Common myeloid progenitor, CD34-positive (primary cell): ENCODE measurements around the gene PAXX.

ENCODE experiments used
- CTCF ChIA-PET: fragments of 350-600 bp; sonication (Branson Sonifier 250); formaldehyde crosslinking; loops from one replicate; lab custom pipeline; 2021; ENCODE audit warnings: antibody characterized with exemption; lab: Charles Lee
- POLR2A ChIA-PET: fragments of 350-600 bp; sonication (Branson Sonifier 250); formaldehyde crosslinking; loops from one replicate; lab custom pipeline; 2021; ENCODE audit warnings: antibody characterized with exemption; lab: Charles Lee
- DNase-seq, 3 donors: peaks; one replicate each; pipeline versions ENCODE4 v3.0.0 to v3.0.0-alpha.2; 2013
- H3K27ac ChIP-seq, 2 experiments: 1 replicate in 1 of 2; 2 replicates in 1 of 2; pipeline ENCODE4 v1.7.0; 2013; ENCODE audit warnings: inconsistent platforms in 2 of 2, low read length in 2 of 2, mild to moderate bottlenecking in 2 of 2, low read depth in 1 of 2, moderate library complexity in 1 of 2; ENCODE audit not compliant: severe bottlenecking in 2 of 2, insufficient read depth in 1 of 2, poor library complexity in 1 of 2
- H3K27me3 ChIP-seq, 5 experiments: replicated peaks in 2 of 5; 1 replicate in 3 of 5; 2 replicates in 2 of 5; pipeline versions ENCODE4 v1.6.1 to v1.7.0; 2013; ENCODE audit warnings: low read length in 4 of 5, mild to moderate bottlenecking in 2 of 5, moderate library complexity in 2 of 5, inconsistent platforms in 1 of 5; ENCODE audit not compliant: insufficient read depth in 5 of 5, control insufficient read depth in 4 of 5
- H3K36me3 ChIP-seq, 4 experiments: 1 replicate in 2 of 4; 2 replicates in 2 of 4; pipeline versions ENCODE4 v1.6.1 to v1.7.0; 2013; ENCODE audit warnings: low read length in 3 of 4, control low read depth in 1 of 4, mild to moderate bottlenecking in 1 of 4; ENCODE audit not compliant: control insufficient read depth in 4 of 4, insufficient read depth in 4 of 4
- H3K4me1 ChIP-seq, 4 experiments: 1 replicate in 3 of 4; 2 replicates in 1 of 4; pipeline versions ENCODE4 v1.6.1 to v1.7.1; 2013; ENCODE audit warnings: low read length in 3 of 4, mild to moderate bottlenecking in 3 of 4, control low read depth in 1 of 4, inconsistent platforms in 1 of 4, moderate library complexity in 1 of 4; ENCODE audit not compliant: control insufficient read depth in 4 of 4, insufficient read depth in 4 of 4; ENCODE audit errors: control extremely low read depth in 1 of 4
- H3K4me3 ChIP-seq, 7 experiments: 1 replicate in 4 of 7; 2 replicates in 3 of 7; pipeline versions ENCODE4 v1.5.1 to v1.7.0; 2013; ENCODE audit warnings: mild to moderate bottlenecking in 7 of 7, low read length in 6 of 7, moderate library complexity in 6 of 7, inconsistent platforms in 2 of 7, low read depth in 2 of 7, control low read depth in 1 of 7; ENCODE audit not compliant: insufficient read depth in 4 of 7, control insufficient read depth in 1 of 7; ENCODE audit errors: extremely low read depth in 1 of 7
- H3K9me3 ChIP-seq, 5 experiments: 1 replicate in 4 of 5; 2 replicates in 1 of 5; pipeline versions ENCODE4 v1.6.1 to v1.7.1; 2013; ENCODE audit warnings: low read length in 4 of 5, mild to moderate bottlenecking in 2 of 5, inconsistent platforms in 1 of 5, low read depth in 1 of 5, moderate library complexity in 1 of 5; ENCODE audit not compliant: control insufficient read depth in 4 of 5, insufficient read depth in 2 of 5; ENCODE audit errors: control extremely low read depth in 1 of 5
- WGBS: methylation state at CpG from one replicate; pipeline ENCODE4 v1.1.5; 2013; ENCODE audit not compliant: insufficient coverage; 5-methylcytosine and 5-hydroxymethylcytosine counted together

Gene PAXX

GRCh38 chr9:137021979-137022661, 29.9 kb downstream of the PAXX start:
- Histone ChIP-seq H3K27ac (no peak overlapping the region), H3K4me3 (no peak overlapping the region), H3K36me3 (peaks cover 2 to 51% (median 34%) of the 10 kb centered on the region in 4 experiments), H3K4me1 (peaks cover 0 to 23% (median 19%) of the 10 kb centered on the region in 4 experiments), H3K9me3 (no peaks in the 10 kb centered on the region), H3K27me3 (no peaks in the 10 kb centered on the region)
- CTCF ChIA-PET = interaction anchor here (11.1 kb wide), 1 partner anchor 15 kb away, joined by 109 read pairs; no protein-coding TSS in a partner anchor
- WGBS = 90% methylated on average over 19 of the region's 30 CpGs
- POLR2A ChIA-PET = no interaction called here
- DNase-seq = peak; percentile 63 to 77 (median 73)

- H3K27ac ChIP-seq = no peak overlapping the region
- H3K27me3 ChIP-seq = no peaks in the 10 kb centered on the region
- no peak for DNase-seq
- peaks cover 0 to 29% (median 24%) of the 10 kb centered on the region in 4 experiments for H3K4me1 ChIP-seq
- peaks cover 0 to 46% (median 30%) of the 10 kb centered on the region in 4 experiments for H3K36me3 ChIP-seq
- H3K9me3 ChIP-seq = no peaks in the 10 kb centered on the region
- 98% methylated on average over 20 of the region's 23 CpGs for WGBS
- POLR2A ChIA-PET = no interaction called here
- no peak overlapping the region for H3K4me3 ChIP-seq
- CTCF ChIA-PET = interaction anchor here (11.1 kb wide), 1 partner anchor 15 kb away, joined by 109 read pairs; no protein-coding TSS in a partner anchor
Observed at GRCh38 chr9:137022662-137023008, 30.4 kb downstream of the PAXX start.

DNA sequence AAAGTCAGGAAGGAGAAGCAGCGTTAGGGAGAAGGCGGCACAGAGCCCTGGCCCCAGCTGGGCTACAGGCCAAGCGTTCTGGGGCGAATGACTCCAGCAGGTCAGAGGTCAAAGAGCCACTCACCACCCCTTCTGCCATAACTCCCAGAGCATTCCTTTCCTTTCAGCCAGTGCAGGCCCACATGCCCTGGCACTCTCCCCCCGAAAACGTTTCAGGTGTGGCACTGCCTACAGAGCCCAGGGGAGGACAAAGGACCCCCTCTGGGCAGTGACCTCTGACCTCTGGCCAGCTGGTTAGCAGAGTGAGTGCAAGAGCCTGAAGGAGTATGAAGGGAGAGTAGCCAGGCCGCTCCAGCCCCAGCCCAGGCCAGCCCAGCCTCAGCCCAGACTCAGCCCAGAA, 30.9 kb downstream of the PAXX start:
- Histone ChIP-seq H3K27me3 (no peaks in the 10 kb centered on the region), H3K4me1 (peaks cover 0 to 29% (median 25%) of the 10 kb centered on the region in 4 experiments), H3K27ac (no peak overlapping the region), H3K36me3 (peaks cover 0 to 42% (median 26%) of the 10 kb centered on the region in 4 experiments), H3K9me3 (no peaks in the 10 kb centered on the region), H3K4me3 (no peak overlapping the region)
- ChIA-PET CTCF (interaction anchor here (11.1 kb wide), 1 partner anchor 14 kb away, joined by 109 read pairs; no protein-coding TSS in a partner anchor), POLR2A (no interaction called here)
- DNase-seq = no peak
- WGBS = 94% methylated on average over 6 of the region's 7 CpGs

DNA sequence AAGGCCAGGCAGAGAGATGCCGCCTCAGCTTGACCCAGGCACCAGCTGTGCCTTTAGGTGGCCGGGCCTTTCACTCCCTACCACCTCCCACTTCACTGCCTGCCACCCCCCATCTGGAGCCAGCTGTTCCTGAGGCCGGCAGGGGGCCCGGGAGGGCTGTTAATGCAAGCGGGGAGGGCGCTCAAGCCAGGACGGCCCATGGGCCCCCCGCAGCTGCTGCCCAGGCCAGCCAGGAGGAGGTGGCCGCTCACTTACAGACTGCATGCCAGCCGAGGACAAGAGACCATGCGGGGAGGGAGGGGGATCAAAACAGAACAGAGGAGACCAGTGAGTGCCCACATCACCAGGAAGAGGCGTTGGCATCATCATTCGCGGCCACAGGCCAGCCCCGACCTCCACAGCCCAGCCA, 31.4 kb downstream of the PAXX start:
- CTCF ChIA-PET = interaction anchor here (11.1 kb wide), 1 partner anchor 14 kb away, joined by 109 read pairs; no protein-coding TSS in a partner anchor
- Histone ChIP-seq H3K4me3 (no peak overlapping the region), H3K36me3 (peaks cover 0 to 41% (median 26%) of the 10 kb centered on the region in 4 experiments), H3K27ac (no peak overlapping the region), H3K4me1 (peaks cover 0 to 31% (median 27%) of the 10 kb centered on the region in 4 experiments), H3K9me3 (no peaks in the 10 kb centered on the region), H3K27me3 (no peaks in the 10 kb centered on the region)
- POLR2A ChIA-PET = no interaction called here
- 94% methylated on average over 13 of the region's 15 CpGs for WGBS
- no peak for DNase-seq

GRCh38 chr9:137025517-137025966, 33.3 kb downstream of the PAXX start:
- no peak for DNase-seq
- WGBS = 94% methylated on average over 18 of the region's 21 CpGs
- Histone ChIP-seq H3K36me3 (peaks cover 0 to 27% (median 13%) of the 10 kb centered on the region in 4 experiments), H3K27ac (no peak overlapping the region), H3K27me3 (no peaks in the 10 kb centered on the region), H3K9me3 (no peaks in the 10 kb centered on the region), H3K4me3 (no peak overlapping the region), H3K4me1 (peaks cover 0 to 50% (median 45%) of the 10 kb centered on the region in 4 experiments)
- ChIA-PET CTCF (interaction anchor here (0.7 to 11.1 kb wide), 10 partner anchors 12 to 210 kb away, joined by 3 to 109 read pairs (median 4); partner anchors contain the start of genes CLIC3 and PAXX), POLR2A (no interaction called here)

- peaks cover 0 to 59% (median 53%) of the 10 kb centered on the region in 4 experiments for H3K4me1 ChIP-seq
- H3K27me3 ChIP-seq = no peaks in the 10 kb centered on the region
- WGBS = 100% methylated on average over 1 of the region's 2 CpGs
- peak overlapping the region in 3 of 7 experiments; percentile 71 to 77 (median 75) for H3K4me3 ChIP-seq
- H3K27ac ChIP-seq = no peak overlapping the region
- POLR2A ChIA-PET = no interaction called here
- peaks cover 0 to 20% (median 7%) of the 10 kb centered on the region in 4 experiments for H3K36me3 ChIP-seq
- no peak for DNase-seq
- H3K9me3 ChIP-seq = no peaks in the 10 kb centered on the region
- CTCF ChIA-PET = interaction anchor here (0.6 to 11.1 kb wide), 10 partner anchors 11 to 248 kb away, joined by 3 to 109 read pairs (median 4); partner anchors contain the start of genes NPDC1 and PAXX
Observed at GRCh38 chr9:137026384-137026783, 34.2 kb downstream of the PAXX start.

DNA sequence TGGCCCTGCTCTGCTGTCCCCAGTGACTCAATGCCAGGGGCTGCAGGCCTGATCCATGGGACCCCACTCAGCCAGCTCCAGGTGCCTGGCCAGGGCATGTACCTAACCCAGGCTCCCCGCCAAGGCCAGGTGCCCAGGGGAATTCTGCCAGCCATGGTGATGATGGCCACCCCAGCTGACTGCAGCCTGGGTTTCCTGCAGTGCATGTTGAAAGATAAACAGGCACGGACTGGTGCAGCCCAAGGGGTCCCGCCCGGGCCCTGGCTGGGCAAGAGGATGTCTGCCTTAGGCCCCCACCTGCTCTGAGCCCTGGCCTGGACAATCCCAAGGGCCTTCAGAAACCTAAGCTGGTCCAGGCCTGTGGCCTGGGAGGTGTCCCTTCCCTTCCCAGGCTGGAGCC, 34.6 kb downstream of the PAXX start:
- H3K4me1 ChIP-seq = peaks cover 0 to 63% (median 58%) of the 10 kb centered on the region in 4 experiments
- H3K4me3 ChIP-seq = peak overlapping the region in 5 of 7 experiments; percentile 54 to 80 (median 75)
- DNase-seq = no peak
- no peaks in the 10 kb centered on the region for H3K27me3 ChIP-seq
- H3K9me3 ChIP-seq = no peaks in the 10 kb centered on the region
- no peak overlapping the region for H3K27ac ChIP-seq
- CTCF ChIA-PET = interaction anchor here (0.6 to 11.1 kb wide), 9 partner anchors 11 to 248 kb away, joined by 3 to 109 read pairs (median 4); partner anchors contain the start of genes NPDC1, PAXX and SAPCD2
- POLR2A ChIA-PET = no interaction called here
- 68% methylated on average over 4 of the region's 4 CpGs for WGBS
- peaks cover 0 to 20% (median 6%) of the 10 kb centered on the region in 4 experiments for H3K36me3 ChIP-seq
